Coronary artery (tissue), 2 donors: ENCODE results near the gene BMAL1.

Source experiments
- DNase-seq: peaks from one replicate; pipeline ENCODE4 v3.0.0-alpha.2; 2017; ENCODE audit warnings: low spot score
- H3K27ac ChIP-seq, 2 donors: fragments of 200-600 bp; sonication (generic); one replicate each; pipeline ENCODE4 v1.5.1; 2016 to 2019
- H3K4me3 ChIP-seq: fragments of 200-600 bp; sonication (generic); 2 replicates; pipeline ENCODE4 v1.5.1; 2016; ENCODE audit warnings: mild to moderate bottlenecking, moderate library complexity
- TF ChIP-seq, protein P1 (sequence below): fragments of 200-600 bp; sonication (generic); IDR thresholded peaks from one replicate; pipeline ENCODE4 v1.5.1; 2019; ENCODE audit warnings: antibody characterized with exemption

BMAL1 gene

DNA sequence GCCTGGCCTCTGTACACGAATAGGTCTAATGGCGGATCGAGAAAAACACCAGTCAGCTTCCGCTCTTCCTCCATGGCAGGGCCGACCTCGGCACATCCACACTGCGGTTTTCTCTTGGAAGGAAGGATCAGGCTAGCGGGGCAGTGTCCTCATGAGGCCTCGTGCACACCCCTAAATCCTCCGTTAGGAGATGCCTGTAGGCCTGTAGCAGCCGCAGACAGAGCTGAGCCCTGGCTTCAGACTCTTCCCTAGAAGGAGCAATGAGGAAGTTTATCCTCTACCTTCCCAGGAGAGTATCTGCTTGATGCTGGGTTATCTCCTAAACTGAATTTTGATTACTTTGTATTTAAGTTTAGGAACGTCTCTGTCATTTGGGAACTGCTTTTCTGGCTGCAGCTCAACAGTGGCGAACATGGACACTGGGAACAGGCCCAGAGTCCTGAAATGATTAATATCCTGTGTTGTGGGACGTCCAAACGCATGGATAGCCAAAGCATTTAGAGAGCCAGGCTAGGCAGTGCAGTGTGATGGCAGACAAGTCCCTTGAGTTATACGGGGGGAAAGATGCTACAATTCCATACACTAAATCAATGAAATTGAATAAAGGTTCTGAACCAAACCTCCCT, 16.5 kb upstream of the BMAL1 start:
- TF ChIP-seq, protein P1, sequence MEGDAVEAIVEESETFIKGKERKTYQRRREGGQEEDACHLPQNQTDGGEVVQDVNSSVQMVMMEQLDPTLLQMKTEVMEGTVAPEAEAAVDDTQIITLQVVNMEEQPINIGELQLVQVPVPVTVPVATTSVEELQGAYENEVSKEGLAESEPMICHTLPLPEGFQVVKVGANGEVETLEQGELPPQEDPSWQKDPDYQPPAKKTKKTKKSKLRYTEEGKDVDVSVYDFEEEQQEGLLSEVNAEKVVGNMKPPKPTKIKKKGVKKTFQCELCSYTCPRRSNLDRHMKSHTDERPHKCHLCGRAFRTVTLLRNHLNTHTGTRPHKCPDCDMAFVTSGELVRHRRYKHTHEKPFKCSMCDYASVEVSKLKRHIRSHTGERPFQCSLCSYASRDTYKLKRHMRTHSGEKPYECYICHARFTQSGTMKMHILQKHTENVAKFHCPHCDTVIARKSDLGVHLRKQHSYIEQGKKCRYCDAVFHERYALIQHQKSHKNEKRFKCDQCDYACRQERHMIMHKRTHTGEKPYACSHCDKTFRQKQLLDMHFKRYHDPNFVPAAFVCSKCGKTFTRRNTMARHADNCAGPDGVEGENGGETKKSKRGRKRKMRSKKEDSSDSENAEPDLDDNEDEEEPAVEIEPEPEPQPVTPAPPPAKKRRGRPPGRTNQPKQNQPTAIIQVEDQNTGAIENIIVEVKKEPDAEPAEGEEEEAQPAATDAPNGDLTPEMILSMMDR = no peak
- peak overlapping the region; percentile 47 for H3K4me3 ChIP-seq
- no peak for DNase-seq
- peak overlapping the region; percentile 34 to 87 for H3K27ac ChIP-seq

DNA sequence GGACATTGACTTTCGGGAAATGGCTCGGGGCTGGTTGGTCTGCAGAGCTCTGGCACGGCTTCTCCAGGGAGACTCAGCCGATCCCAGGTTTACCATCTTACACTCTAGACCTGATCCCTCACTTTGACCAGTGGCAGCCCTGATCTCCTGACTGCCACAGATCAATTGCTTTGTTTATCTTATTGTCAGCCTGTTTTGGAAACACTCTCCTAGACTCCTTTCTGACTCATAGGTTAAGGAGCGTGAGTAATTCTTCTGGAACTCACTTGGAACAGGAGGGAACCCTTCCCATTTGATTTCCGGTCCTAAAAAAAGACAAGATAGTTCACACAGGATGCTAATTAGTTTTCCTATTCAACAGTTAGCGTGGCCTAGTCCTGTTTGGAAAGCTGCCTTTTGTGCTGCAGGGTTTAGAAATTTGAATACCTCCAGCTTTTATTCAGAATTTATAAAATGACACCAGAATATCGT, 16.0 kb upstream of the BMAL1 start:
- Histone ChIP-seq H3K4me3 (peak overlapping the region; percentile 47), H3K27ac (peak overlapping the region; percentile 34 to 87)
- TF ChIP-seq, protein P1 = no peak
- no peak for DNase-seq

DNA sequence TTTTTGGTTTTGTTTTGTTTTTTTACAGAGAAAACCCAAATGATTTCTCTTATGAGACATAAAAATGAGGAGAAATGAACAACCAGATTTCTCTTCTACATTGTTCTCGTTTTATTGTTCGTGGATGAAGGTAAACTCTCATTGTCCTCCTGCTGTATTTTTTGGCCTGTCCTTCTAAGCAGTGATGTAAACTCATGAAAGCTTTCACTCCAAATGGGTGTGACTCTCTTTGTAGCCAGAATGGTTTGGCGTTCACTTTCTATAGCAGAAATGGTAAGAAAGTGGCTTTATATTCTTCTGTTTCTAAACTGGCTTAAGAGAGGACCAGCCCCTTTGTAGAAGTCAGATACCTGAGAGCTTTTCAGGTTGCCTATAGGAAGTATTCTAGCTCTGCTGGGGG, 15.5 kb upstream of the BMAL1 start:
- TF ChIP-seq, protein P1 = no peak
- DNase-seq = no peak
- H3K4me3 ChIP-seq = peak overlapping the region; percentile 47
- peak overlapping the region in 1 of 2 donors; percentile 87 for H3K27ac ChIP-seq

DNA sequence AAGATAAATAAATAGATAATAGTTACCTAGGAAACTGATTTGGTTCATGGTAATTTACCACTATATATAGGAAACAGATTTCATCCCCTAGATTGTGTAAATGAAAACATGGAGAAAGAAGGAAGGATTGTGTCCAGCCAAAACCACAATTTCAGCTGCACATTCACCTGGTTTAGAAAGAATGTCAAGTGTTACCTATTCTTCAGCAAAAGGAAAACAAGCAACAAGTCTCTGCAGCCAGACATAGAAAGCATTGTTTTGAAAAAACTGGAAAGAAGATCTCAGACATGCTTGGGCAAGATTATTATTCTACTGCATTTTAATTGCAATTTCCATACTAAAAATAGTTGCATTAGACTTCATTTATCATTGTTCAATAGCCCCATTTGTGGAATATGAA, 8.8 kb upstream of the BMAL1 start:
- TF ChIP-seq, protein P1 = no peak
- Histone ChIP-seq H3K27ac (no peak overlapping the region), H3K4me3 (no peak overlapping the region)
- no peak for DNase-seq

DNA sequence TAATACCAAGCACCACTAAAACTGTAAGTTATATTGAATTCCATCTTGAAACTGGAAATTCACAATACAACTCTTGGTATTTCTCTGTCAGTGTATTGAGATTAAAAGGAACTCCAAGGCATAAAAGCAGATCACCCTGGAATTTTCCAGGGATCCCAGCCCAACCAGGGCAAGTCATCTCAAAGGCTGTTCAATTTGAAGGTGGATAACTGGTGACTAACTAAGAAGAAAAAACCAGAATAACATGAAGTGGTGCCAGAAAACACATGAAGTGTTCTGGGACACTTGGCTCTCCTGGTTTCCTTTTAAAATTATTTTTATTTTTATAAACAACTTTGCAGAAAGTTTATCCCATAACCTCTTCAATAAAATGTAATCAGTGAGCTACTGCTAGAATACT, 7.8 kb upstream of the BMAL1 start:
- DNase-seq = no peak
- Histone ChIP-seq H3K4me3 (no peak overlapping the region), H3K27ac (no peak overlapping the region)
- TF ChIP-seq, protein P1 = no peak

DNA sequence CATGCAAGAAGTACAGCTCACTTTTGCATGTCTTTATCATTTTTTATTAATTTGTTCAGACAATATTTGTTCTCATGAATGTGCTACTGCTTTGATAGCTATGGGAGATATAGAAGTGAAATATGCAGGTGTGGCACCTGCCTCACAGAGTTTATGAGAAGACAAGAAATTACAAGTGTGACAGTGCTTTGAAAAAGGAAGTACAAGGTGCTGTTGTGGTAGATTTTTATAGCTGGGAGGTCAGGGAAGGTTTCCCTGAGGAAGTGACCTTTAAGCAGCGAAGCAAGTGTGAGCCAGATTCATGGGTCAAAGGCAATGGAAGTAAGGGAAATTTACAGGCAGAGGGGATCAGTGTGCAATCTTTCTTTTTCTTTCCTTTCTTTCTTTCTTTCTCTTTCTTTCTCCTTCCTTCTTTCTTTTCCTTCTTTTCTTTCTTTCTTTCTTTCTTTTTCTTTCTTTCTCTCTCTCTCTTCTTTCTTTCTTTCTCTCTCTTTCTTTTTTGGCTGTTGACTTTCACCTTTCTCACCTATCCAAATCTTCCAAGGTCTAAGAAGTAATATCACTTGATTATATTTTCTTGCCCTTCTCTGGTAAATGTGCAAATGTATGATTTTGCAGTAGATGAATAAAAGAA, 6.4 kb upstream of the BMAL1 start:
- Histone ChIP-seq H3K27ac (no peak overlapping the region), H3K4me3 (no peak overlapping the region)
- TF ChIP-seq, protein P1 = no peak

DNA sequence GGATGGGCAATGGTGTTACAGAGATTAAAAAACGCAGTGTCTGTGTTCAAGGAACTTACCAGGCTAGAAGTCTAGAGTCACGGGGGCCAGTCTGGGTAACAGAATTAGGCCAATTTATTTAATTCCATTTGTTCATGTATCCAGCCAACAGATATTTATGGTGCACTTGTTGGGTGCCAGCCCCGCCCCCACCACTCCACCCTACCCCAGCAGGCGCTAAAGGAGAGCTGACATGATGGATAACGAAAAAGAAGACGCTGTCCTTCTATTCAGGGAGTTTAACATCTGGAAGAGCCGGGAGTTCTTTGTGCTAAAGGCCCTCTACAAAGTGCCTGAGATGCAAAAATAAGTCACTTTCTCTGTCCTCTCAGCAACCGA, 1.1 kb upstream of the BMAL1 start:
- Histone ChIP-seq H3K27ac (peak overlapping the region; percentile 91 to 99), H3K4me3 (peak overlapping the region; percentile 100)
- TF ChIP-seq, protein P1 = no peak
- no peak for DNase-seq

More for the DNA sequence above, 6.4 kb upstream of the BMAL1 start:
- no peak for DNase-seq
